ENCODE measurements around the gene C9orf43. TPM values are rescaled to one million over a fixed set of nuclear protein-coding genes. Genes with fewer than 3 reads are reported as not detected.

C9orf43 gene
- polyA plus RNA-seq, 1 experiment: 0.23 TPM

- H3K36me3 ChIP-seq (ENCODE audit: control insufficient read depth, insufficient read depth, low read length): peaks cover under 1% of the 10 kb centered on the region; the same call in 1 of the 2 replicates
- H3K4me3 ChIP-seq (ENCODE audit: low read depth, low read length): no peak overlapping the region
- POLR2A ChIA-PET: no interaction called here
- CTCF ChIA-PET: interaction anchor here (0.6 to 1.8 kb wide), 3 partner anchors 9 to 19 kb away, joined by 3 read pairs; partner anchors contain the start of gene BSPRY
- H3K27me3 ChIP-seq (ENCODE audit: control insufficient read depth, insufficient read depth, low read length): no peaks in the 10 kb centered on the region
- no peak for DNase-seq (ENCODE audit: low read depth)
- TF ChIP-seq CTCF (IDR thresholded peaks at IDR 0.05; ENCODE audit: insufficient read depth, low read depth, low read length): no peak
Observed at GRCh38 chr9:113368348-113368981, 42.1 kb upstream of the C9orf43 start.

GRCh38 chr9:113368982-113369854 is 41.3 kb upstream of the C9orf43 start:
- no peak for TF ChIP-seq CTCF (IDR thresholded peaks at IDR 0.05; ENCODE audit: insufficient read depth, low read depth, low read length)
- H3K36me3 ChIP-seq (ENCODE audit: control insufficient read depth, insufficient read depth, low read length): peaks cover 7% of the 10 kb centered on the region
- CTCF ChIA-PET: interaction anchor here (0.6 to 1.8 kb wide), 2 partner anchors 10 to 20 kb away, joined by 3 read pairs; partner anchors contain the start of gene BSPRY
- DNase-seq (ENCODE audit: low read depth): no peak
- H3K27me3 ChIP-seq (ENCODE audit: control insufficient read depth, insufficient read depth, low read length): no peaks in the 10 kb centered on the region
- POLR2A ChIA-PET: interaction anchor here (0.7 kb wide), 1 partner anchor 93 kb away, joined by 6 read pairs; no protein-coding TSS in a partner anchor
- no peak overlapping the region for H3K4me3 ChIP-seq (ENCODE audit: low read depth, low read length)

- TF ChIP-seq CTCF (IDR thresholded peaks at IDR 0.05; ENCODE audit: insufficient read depth, low read depth, low read length): no peak
- ChIA-PET POLR2A (interaction anchor here (0.7 kb wide), 1 partner anchor 94 kb away, joined by 6 read pairs; no protein-coding TSS in a partner anchor), CTCF (interaction anchor here (1.4 kb wide), 1 partner anchor 31 kb away, joined by 7 read pairs; the partner anchor contains the start of gene ALAD)
- no peak for DNase-seq (ENCODE audit: low read depth)
- Histone ChIP-seq H3K36me3 (ENCODE audit: control insufficient read depth, insufficient read depth, low read length) (peaks cover 7% of the 10 kb centered on the region), H3K27me3 (ENCODE audit: control insufficient read depth, insufficient read depth, low read length) (no peaks in the 10 kb centered on the region), H3K4me3 (ENCODE audit: low read depth, low read length) (no peak overlapping the region)
Observed at GRCh38 chr9:113369855-113370140, 40.7 kb upstream of the C9orf43 start.

GRCh38 chr9:113370806-113371325 is 39.7 kb upstream of the C9orf43 start:
- Histone ChIP-seq H3K27me3 (ENCODE audit: control insufficient read depth, insufficient read depth, low read length) (no peaks in the 10 kb centered on the region), H3K4me3 (ENCODE audit: low read depth, low read length) (no peak overlapping the region), H3K36me3 (ENCODE audit: control insufficient read depth, insufficient read depth, low read length) (peaks cover 7% of the 10 kb centered on the region)
- DNase-seq (ENCODE audit: low read depth): no peak
- ChIA-PET CTCF (interaction anchor here (1.4 to 1.7 kb wide), 2 partner anchors 30 to 96 kb away, joined by 4 to 7 read pairs; partner anchors contain the start of gene ALAD), POLR2A (interaction anchor here (0.6 kb wide), 1 partner anchor 270 kb away, joined by 5 read pairs; no protein-coding TSS in a partner anchor)
- TF ChIP-seq CTCF (IDR thresholded peaks at IDR 0.05; ENCODE audit: insufficient read depth, low read depth, low read length): no peak

- TF ChIP-seq CTCF (IDR thresholded peaks at IDR 0.05; ENCODE audit: insufficient read depth, low read depth, low read length): no peak
- ChIA-PET POLR2A (no interaction called here), CTCF (interaction anchor here (1.7 kb wide), 1 partner anchor 98 kb away, joined by 4 read pairs; no protein-coding TSS in a partner anchor)
- Histone ChIP-seq H3K27me3 (ENCODE audit: control insufficient read depth, insufficient read depth, low read length) (no peaks in the 10 kb centered on the region), H3K4me3 (ENCODE audit: low read depth, low read length) (no peak overlapping the region), H3K36me3 (ENCODE audit: control insufficient read depth, insufficient read depth, low read length) (peaks cover 7% of the 10 kb centered on the region)
- no peak for DNase-seq (ENCODE audit: low read depth)
Observed at GRCh38 chr9:113372059-113372458, 38.5 kb upstream of the C9orf43 start.
